Measurements from ENCODE around the gene DLGAP1.

The DLGAP1 gene

DNA sequence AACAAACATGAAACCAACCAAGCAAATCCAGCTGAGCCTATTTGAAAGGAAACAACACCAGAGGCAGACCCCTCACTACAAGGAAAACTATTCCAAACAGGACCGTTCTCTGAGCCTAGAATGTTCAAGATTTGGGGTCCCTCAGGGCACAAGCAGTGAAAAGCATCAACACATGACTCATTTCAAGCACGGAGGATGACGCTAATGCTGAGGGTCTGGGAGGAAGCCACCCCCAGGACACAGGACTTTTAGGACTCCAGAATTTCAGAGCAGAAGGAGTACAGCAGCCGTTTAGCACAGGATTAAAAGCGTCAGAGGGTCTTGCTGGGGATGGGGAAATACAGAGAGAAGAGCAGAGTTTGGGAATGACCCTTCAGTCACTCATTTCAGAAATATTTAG is 168.9 kb downstream of the DLGAP1 start:
- DNase-seq (ENCODE audit: low spot score): no peak

GRCh38 chr18:4285525-4285924 is 169.6 kb downstream of the DLGAP1 start:
- DNase-seq (ENCODE audit: low spot score): no peak

- no peak for DNase-seq (ENCODE audit: low spot score)
Measured at GRCh38 chr18:4284528-4284927, 170.6 kb downstream of the DLGAP1 start.

DNA sequence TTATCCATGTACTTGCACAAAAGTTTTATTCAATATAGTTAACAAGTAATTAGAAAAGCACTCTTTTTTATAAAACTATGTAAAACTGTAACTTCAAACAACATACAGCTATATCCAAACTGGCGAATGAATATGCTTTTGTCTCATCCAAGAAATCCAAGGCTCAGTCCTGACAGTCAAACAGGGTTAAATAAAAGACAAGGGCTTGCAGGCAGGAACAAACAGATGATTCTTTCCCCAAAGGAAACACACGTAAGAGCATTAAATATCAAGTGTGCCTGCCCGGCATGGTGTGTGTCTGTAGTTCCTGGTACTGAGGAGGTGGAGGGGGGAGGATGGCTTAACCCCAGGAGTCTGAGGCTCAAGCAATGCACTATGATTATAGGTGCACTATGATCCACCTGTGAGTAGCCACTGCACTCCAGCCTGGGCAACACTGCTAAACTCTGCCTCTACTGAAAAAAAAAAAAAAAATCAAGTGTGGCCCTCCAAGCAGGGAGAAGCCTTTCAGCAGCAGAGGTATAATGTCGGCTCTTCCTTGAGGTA is 171.3 kb downstream of the DLGAP1 start:
- DNase-seq (ENCODE audit: low spot score): no peak

DNA sequence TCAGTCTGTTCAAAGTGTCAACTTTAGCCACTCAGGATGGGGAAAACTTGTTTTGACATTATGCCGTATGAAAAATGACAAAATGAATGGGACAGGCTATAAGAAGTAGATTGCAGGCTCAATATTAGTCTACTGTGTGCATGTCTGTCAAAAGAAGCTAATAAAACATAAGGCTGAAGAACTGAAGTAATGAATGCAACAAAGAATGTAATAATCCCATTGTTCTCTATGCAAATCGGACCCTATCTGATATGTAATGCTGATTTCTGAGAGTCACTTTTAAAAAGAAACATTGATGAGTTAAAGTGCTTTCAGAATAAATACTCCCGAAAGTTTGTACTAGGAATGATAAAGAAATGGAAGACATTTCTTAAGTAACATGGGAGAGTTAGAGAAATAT is 172.2 kb downstream of the DLGAP1 start:
- DNase-seq (ENCODE audit: low spot score): no peak

GRCh38 chr18:4276953-4277585 is 178.0 kb downstream of the DLGAP1 start:
- DNase-seq (ENCODE audit: low spot score): no peak

DNA sequence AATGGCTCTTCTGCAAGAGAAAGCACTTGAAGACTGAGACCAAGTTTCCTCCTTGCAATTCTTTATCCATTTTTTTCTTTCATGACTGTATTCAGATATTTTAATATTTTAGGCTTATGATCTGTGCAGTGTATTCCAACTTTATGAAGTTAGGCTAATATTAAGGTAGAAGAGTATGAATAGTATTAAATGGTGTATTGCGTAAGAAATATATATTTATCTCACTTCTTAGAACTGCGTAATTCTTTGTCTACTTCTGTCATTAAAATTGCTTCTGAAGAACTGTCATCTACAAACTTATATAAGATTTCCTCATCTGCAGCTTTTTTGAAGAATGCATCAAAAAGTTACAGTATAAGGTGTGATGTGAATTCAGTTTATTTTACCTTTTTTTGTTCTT is 183.2 kb downstream of the DLGAP1 start:
- DNase-seq (ENCODE audit: low spot score): no peak

- DNase-seq (ENCODE audit: low spot score): no peak
Measured at GRCh38 chr18:4270988-4271387, 184.1 kb downstream of the DLGAP1 start.

DNA sequence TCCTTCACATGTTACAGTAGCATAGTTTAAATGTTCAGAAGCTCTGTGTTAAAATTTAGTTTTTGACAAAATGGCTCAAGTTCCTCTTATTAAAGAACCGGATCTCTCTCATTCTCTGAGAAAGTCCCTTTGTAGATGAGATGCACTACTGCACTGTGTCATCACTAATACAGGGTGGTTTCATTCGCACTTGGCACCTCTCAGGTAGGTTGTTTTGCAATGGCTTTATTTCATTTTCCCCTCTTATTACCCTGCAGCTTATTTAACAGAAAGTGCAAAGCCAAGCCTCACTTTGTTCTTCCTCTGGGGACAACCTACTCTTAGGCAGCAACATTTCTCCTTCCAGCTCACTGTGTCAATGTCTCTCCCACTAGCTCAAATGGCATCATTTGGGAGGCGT is 185.1 kb downstream of the DLGAP1 start:
- DNase-seq (ENCODE audit: low spot score): no peak

- DNase-seq (ENCODE audit: low spot score): no peak
Measured at GRCh38 chr18:4267641-4268040, 187.5 kb downstream of the DLGAP1 start.

GRCh38 chr18:4264347-4264791 is 190.7 kb downstream of the DLGAP1 start:
- DNase-seq (ENCODE audit: low spot score): no peak

DNA sequence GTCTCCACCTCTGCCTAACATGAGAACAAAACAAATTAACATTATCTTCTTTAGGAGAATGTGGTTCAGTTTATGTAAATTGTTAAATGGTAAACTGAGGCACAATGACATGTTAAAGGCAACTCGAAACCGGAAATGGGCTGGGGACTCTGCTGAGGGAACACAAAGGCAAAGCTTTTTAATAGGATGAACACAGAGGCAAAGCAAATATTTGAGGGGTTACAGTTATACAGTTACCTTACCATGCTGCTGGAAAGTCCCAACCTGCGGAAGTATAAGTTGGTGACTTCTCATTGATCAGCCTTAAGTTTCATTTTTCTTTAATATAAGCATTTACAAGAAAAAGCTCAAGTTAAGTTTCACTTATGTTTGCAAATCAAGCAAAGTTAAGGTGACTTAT is 195.0 kb downstream of the DLGAP1 start:
- no peak for DNase-seq (ENCODE audit: low spot score)

DNA sequence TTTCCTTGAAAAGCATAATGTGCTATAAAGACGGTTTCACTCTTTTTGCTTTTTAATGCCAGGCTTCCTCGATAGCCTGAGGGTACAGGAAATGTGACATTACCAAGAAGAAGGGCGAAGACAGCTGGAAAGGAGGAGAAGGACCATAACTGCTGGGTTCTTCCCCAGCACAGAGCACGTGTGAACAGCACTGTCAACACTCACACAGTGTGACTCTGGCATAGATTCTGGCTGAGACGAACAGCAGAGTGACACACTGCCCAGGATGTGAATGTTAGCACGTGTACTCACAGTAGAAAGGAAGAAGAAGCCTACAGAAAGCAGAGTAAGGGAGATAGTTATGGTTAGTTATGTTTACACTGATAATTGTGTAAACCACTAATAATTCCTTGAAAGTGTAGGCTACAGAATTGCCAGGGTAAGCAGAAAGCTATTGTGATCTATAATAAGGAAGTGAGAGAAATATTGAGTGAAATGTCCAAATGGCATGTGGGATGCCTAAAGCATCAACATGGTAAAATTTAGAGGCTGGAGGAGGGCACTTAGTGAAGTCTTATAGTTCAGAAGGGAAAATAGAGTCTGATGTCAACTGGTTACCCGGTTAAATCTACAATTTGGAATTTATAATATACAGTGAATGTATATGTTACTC is 198.2 kb downstream of the DLGAP1 start:
- no peak for DNase-seq (ENCODE audit: low spot score)

DNA sequence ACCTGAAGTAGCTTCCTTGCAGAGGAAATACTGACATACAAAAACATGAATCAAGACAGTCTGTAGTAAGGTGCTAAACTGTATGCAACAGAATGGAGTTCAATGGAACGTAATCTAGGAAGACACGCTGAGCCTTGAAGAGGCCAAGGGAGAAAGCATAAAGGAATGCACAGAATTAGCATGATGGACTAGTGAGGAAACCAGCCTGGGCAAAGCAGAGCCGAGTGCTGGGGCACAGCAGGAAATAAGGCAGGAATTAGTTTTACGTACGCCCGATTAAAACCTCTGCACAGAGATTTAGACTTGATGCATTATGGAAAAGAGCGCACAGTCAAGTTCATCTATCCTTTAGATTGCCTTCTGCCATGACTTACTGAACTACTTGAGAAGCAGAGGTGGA is 200.3 kb downstream of the DLGAP1 start:
- no peak for DNase-seq (ENCODE audit: low spot score)

- DNase-seq (ENCODE audit: low spot score): no peak
Measured at GRCh38 chr18:4252829-4253228, 202.3 kb downstream of the DLGAP1 start.

DNA sequence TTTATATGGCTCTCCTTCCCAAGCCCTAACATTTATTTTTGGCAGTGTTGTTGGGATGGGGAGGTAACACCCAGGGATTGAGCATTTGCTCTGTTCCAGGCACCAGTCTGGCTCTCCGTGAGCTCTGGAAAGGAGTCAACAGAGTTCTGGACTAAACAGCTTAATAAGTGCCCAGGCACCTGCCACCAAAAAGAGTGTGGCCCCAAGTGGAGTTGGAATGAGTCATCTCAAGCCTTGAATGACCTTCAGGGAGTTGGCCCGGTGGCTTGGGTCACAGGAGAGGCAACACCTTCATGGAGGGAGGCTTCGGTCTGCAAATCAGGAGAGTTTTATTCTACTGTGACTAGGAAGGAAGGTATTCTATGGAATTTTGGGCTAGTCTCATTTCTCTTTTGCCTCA is 203.2 kb downstream of the DLGAP1 start:
- DNase-seq (ENCODE audit: low spot score): no peak

DNA sequence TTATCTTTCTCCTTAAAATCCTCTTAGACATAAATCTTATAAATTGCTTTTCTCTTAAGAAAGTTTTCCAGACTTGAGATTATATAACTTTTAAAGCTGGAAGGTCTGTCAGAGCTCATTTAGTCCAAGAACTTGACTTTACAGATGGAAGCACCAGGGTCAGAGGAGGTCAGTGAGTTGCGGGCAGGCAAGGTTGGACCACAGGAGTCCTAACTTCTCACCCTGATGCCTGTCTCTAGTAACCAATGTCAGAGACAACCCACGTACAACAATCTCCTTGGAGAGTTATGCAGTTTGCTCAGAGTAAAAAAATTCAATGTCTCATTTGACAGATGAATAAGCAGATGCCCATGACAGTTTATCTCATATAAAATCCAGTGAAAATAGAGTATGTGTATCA is 203.9 kb downstream of the DLGAP1 start:
- DNase-seq (ENCODE audit: low spot score): no peak

DNA sequence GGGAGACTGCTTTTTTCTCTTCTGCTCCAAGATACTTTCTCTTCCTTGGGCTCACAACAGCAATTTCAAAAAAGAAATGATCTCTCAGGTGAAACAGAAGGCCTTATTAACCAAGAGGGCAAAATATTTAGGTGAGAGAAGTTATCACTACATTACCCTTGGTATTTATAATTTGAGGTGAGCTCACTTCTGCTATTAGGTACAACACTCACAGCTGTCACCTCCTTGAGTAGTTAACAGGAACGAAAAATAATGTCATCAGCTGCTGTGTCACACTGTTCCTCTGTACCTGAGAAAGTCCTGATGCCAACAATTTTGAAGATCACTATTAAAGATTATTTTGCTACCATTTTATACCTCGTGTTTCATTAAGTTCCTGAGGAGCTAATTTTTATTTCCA is 205.0 kb downstream of the DLGAP1 start:
- no peak for DNase-seq (ENCODE audit: low spot score)

DNA sequence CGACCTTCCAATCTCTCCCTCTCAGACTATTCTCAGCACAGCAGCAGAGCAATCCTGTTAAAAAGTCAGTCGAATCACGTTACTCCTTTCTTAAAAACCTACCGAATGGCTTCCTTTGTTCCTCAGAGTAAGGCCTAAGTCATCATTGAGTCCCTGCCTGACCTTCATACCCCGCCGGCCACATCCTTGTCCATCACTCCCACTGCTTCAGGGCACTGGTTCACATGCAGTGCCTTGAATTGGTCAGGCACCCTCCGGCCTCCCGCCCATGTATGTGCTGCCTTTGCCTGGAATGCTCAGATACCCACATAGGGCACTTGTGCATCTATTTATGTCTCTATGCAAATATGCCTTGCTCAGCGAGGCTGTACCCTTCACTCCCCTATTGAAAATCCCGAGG is 206.4 kb downstream of the DLGAP1 start:
- no peak for DNase-seq (ENCODE audit: low spot score)

GRCh38 chr18:4246374-4246773 is 208.7 kb downstream of the DLGAP1 start:
- DNase-seq (ENCODE audit: low spot score): no peak

- no peak for DNase-seq (ENCODE audit: low spot score)
Measured at GRCh38 chr18:4245456-4245855, 209.7 kb downstream of the DLGAP1 start.

DNA sequence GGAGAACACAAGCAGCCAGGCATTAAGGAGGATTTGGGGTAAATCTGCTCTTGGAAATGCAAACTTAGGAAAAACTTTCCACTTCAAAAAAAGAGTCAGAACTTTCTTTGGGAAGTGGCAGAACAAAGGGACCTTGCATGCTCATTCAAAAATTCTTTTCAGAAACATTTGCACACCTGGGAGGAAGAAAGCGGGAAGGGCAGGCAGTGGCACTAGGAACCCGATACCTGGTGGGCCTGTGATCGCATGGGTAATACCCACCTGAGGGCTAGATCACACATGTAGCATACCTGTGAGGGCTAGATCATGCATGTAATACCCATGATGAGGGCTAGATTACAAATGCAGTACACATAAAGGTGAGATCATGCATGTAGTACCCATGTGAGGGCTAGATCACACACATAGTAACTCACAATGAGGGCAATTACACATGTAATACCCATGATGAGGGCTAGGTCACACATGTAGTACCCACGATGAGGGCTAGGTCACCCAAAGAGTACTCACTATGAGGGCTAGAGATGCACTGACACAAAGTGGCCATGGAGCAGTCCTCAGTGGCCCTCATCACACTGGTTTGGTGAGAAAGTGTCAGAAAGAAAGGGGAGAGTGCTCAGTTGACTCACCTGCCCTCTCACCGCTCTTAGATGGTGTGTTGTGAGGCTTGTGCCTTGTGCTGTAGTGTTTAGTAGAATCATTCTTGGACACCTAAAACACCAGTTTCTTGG is 212.5 kb downstream of the DLGAP1 start:
- no peak for DNase-seq (ENCODE audit: low spot score)

DNA sequence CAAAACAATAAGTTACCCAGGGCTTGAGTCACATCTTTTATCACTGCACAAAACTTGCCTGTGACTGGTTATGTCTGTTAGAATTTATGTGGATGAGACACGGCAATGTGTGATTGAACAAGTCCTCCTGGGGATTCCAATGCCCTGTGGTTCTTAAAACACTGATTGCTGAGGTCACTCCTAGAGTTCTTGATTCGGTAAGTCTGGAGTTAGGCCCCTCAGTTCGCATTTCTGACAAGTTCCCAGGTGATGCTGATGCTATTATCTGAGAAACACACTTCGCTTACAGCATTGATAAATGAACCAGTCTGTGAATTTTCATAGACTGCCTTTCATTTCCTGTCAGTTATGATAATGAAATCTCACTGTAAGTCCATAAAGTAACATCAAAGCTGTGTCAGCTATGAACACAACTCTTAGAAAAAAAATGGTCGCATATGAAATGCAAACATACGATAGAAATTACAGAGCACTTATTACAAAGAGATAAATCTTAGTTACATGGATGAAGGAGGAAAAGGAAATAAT is 214.0 kb downstream of the DLGAP1 start:
- DNase-seq (ENCODE audit: low spot score): no peak

All from CD4-positive, alpha-beta T cell treated with Interleukin-2 at 100 ng/mL for 4 hours (primary cell).